GM23338 (cell line): ENCODE results near the gene RYR2.

Source experiments
- EZH2 ChIP-seq: fragments of 200-600 bp; sonication (generic); IDR thresholded peaks from one replicate; pipeline ENCODE4 v1.8.0; 2017; ENCODE audit warnings: antibody characterized with exemption, mild to moderate bottlenecking, low read depth; ENCODE audit not compliant: unreplicated experiment
- POLR2AphosphoS5 ChIP-seq: IDR thresholded peaks from 2 replicates; pipeline ENCODE4 v1.6.1; 2016; ENCODE audit warnings: antibody characterized with exemption, low read depth

- TF ChIP-seq POLR2AphosphoS5 (no peak), EZH2 (no peak)
Observed at GRCh38 chr1:237763137-237763536, 721.2 kb downstream of the RYR2 start.
